GM12864 (cell line): ENCODE results near the gene SMARCD1.

Experiments
- DNase-seq: peaks from one replicate; pipeline ENCODE4 v3.0.0-alpha.2; 2011; ENCODE audit warnings: low read depth
- H3K4me3 ChIP-seq: 2 replicates; pipeline ENCODE4 v1.5.1; 2011; ENCODE audit warnings: mild to moderate bottlenecking, low read depth, low read length, control low read depth
- TF ChIP-seq, protein P1 (sequence below): IDR thresholded peaks from 2 replicates; pipeline ENCODE4 v1.5.1; 2011; ENCODE audit warnings: low read depth, mild to moderate bottlenecking, moderate library complexity, low read length, control low read depth, inconsistent platforms; ENCODE audit errors: missing control alignments

The SMARCD1 gene

GRCh38 chr12:50109319-50109718 lies 24.2 kb downstream of the SMARCD1 start:
- no peak for DNase-seq
- TF ChIP-seq, protein P1, sequence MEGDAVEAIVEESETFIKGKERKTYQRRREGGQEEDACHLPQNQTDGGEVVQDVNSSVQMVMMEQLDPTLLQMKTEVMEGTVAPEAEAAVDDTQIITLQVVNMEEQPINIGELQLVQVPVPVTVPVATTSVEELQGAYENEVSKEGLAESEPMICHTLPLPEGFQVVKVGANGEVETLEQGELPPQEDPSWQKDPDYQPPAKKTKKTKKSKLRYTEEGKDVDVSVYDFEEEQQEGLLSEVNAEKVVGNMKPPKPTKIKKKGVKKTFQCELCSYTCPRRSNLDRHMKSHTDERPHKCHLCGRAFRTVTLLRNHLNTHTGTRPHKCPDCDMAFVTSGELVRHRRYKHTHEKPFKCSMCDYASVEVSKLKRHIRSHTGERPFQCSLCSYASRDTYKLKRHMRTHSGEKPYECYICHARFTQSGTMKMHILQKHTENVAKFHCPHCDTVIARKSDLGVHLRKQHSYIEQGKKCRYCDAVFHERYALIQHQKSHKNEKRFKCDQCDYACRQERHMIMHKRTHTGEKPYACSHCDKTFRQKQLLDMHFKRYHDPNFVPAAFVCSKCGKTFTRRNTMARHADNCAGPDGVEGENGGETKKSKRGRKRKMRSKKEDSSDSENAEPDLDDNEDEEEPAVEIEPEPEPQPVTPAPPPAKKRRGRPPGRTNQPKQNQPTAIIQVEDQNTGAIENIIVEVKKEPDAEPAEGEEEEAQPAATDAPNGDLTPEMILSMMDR: no peak
- H3K4me3 ChIP-seq: no peak overlapping the region

DNA sequence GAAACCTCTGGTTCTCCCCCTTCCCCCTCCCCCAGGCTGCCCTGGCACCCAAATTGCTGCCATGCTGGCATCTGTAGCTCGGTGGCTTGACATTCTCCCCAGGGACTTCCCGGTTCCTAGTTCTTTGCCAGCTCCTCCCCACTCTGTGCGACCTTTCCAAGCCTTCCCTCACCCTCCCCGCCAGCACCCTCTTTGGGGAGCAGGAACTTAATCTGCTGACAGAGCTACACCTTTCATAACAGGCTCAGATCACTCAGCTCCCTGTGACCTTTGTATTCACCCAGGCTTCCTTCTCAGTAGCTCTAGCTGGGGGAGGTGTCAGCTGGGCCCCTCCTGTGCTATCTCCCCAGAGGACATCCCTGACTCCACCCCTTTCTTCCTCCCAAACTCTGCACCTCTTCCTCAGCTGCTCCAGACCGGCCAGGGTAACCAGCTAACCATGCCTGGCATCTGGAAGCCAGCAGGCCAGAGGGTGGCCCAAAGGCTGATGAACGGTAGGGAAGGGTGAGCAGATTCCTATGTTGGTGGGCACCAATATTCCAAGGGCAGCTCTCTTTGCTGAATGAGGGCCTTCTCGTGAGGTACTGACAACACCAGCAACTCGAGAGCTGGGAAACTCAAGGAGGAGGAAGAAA lies 25.1 kb downstream of the SMARCD1 start:
- H3K4me3 ChIP-seq: peak overlapping the region; percentile 37
- TF ChIP-seq, protein P1: peak; percentile 2
- no peak for DNase-seq

- peak overlapping the region; percentile 37 for H3K4me3 ChIP-seq
- TF ChIP-seq, protein P1: no peak
- DNase-seq: no peak
These were observed 25.7 kb downstream of the SMARCD1 start for GRCh38 chr12:50110762-50111351.

DNA sequence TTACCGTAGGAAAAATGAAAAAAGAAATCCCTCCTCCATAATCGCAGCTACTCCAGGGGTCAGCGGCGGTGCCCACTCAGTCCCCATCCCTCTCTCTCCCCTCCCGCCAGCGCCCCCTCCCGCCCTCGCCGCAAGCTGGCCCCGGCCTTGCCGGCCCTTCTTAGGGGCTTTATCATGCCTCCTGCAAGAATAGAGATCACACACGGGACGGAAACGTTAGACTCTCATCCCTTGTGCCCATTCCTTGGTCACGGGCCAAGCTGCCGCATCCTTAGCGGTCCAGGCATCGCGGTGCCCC lies 26.2 kb downstream of the SMARCD1 start:
- H3K4me3 ChIP-seq: peak overlapping the region; percentile 37
- no peak for DNase-seq
- TF ChIP-seq, protein P1: no peak

GRCh38 chr12:50111693-50112455 lies 26.7 kb downstream of the SMARCD1 start, which contains the start of gene COX14:
Gene COX14 (plus strand): TSS chr12:50112236. CDS start chr12:50120044, 7,808 bp downstream.
- DNase-seq: peak; percentile 98
- H3K4me3 ChIP-seq: peak within 1 kb of the TSS; percentile 76
- TF ChIP-seq, protein P1: peak; percentile 86

- TF ChIP-seq, protein P1: no peak
- no peak for DNase-seq
- H3K4me3 ChIP-seq: peak overlapping the region; percentile 76
These were observed 27.5 kb downstream of the SMARCD1 start for GRCh38 chr12:50112456-50113218.
